Measurements from ENCODE around the gene POC1A.

DNA sequence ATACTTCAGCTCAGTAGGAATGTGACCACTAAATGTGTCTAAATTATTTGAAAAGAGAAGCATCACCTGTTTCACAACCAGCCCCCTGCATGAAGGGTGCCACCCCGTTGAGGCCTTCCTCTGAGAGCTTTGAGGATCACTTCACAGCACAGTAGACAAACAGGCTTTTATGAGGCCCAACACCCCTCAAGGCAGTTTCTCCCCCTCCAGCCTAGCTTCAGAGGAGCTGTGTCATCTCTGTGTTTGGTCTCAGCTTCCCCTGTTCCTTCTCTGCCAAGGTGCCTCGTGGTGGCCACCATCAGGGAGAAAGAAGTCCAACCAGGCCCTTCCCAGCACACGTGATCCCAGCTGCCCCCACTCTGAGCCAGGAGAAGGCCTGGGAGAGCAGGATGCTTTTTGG, 76.3 kb downstream of the POC1A start:
- TF ChIP-seq, protein P1, sequence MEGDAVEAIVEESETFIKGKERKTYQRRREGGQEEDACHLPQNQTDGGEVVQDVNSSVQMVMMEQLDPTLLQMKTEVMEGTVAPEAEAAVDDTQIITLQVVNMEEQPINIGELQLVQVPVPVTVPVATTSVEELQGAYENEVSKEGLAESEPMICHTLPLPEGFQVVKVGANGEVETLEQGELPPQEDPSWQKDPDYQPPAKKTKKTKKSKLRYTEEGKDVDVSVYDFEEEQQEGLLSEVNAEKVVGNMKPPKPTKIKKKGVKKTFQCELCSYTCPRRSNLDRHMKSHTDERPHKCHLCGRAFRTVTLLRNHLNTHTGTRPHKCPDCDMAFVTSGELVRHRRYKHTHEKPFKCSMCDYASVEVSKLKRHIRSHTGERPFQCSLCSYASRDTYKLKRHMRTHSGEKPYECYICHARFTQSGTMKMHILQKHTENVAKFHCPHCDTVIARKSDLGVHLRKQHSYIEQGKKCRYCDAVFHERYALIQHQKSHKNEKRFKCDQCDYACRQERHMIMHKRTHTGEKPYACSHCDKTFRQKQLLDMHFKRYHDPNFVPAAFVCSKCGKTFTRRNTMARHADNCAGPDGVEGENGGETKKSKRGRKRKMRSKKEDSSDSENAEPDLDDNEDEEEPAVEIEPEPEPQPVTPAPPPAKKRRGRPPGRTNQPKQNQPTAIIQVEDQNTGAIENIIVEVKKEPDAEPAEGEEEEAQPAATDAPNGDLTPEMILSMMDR (optimal IDR thresholded peaks at IDR 0.05 in 1 of 3, IDR thresholded peaks at IDR 0.05 in 1 of 3, conservative IDR thresholded peaks at IDR 0.05 in 1 of 3; ENCODE audit: extremely low read depth in 1 of 3, insufficient read depth in 2 of 3, low read length in 3 of 3): no peak
- TF ChIP-seq EZH2 (IDR thresholded peaks at IDR 0.05; ENCODE audit: low read length): no peak

All from keratinocyte (primary cell).